GM12878 (cell line): ENCODE measurements around the gene KCNC2. TPM values are rescaled to one million over a fixed set of nuclear protein-coding genes. Genes with fewer than 3 reads are reported as not detected.

Experiments
- ATAC-seq: fragments of 200-7000 bp; cut with Tn5 transposase; 3 replicates; pipeline ENCODE4 v1.9.1; 2020; ENCODE audit warnings: mild to moderate bottlenecking, moderate library complexity
- BruUV-seq: library from RNA; stranded (reverse); fragments of 400-500 nt; replicated peaks from 2 replicates; lab custom pipeline; 2021; lab: Mats Ljungman, UMichigan
- CTCF ChIA-PET: fragments of 300-600 bp; sonication (Branson Sonifier 250); formaldehyde crosslinking; extraction: SDS; loops from one replicate; lab custom pipeline; 2021; ENCODE audit warnings: inconsistent platforms; lab: Yijun Ruan, JAX
- POLR2A ChIA-PET: fragments of 350-600 bp; formaldehyde crosslinking; extraction: SDS; loops from one replicate; lab custom pipeline; 2021; ENCODE audit warnings: inconsistent platforms; lab: Charles Lee
- RAD21 ChIA-PET: fragments of 300-600 bp; sonication (Branson Sonifier 250); formaldehyde crosslinking; loops from one replicate; lab custom pipeline; 2023; ENCODE audit warnings: antibody characterized with exemption; ENCODE audit not compliant: unreplicated experiment; lab: Charles Lee
- SMC1A ChIA-PET: fragments of 300-600 bp; sonication (Branson Sonifier 250); formaldehyde crosslinking; loops from one replicate; lab custom pipeline; 2023; ENCODE audit not compliant: unreplicated experiment, uncharacterized antibody; lab: Charles Lee
- DNase-seq: peaks from one replicate; pipeline ENCODE4 v3.0.0-alpha.2; 2011; ENCODE audit warnings: low read depth, low spot score
- FAIRE-seq: peaks from 3 replicates; lab custom pipeline; 2011; peaks lifted over from hg19 to GRCh38; lab: Jason Lieb, UNC
- H2AFZ ChIP-seq: 2 replicates; pipeline ENCODE4 v1.6.0; 2011; ENCODE audit warnings: low read depth, low read length, control low read depth; ENCODE audit not compliant: control insufficient read depth
- H3K27ac ChIP-seq: 2 replicates; pipeline ENCODE4 v1.5.1; 2011; ENCODE audit warnings: control low read depth; ENCODE audit not compliant: control insufficient read depth, insufficient read depth
- H3K27me3 ChIP-seq, 2 experiments: replicated peaks in 1 of 2; 2 replicates each; pipeline versions ENCODE4 v1.6.0 to v1.6.1; 2011; ENCODE audit warnings: low read length in 1 of 2; ENCODE audit not compliant: control insufficient read depth in 2 of 2, insufficient read depth in 2 of 2
- H3K36me3 ChIP-seq, 2 experiments: 2 replicates each; pipeline ENCODE4 v1.5.1; 2011; ENCODE audit warnings: low read length in 1 of 2; ENCODE audit not compliant: control insufficient read depth in 2 of 2, insufficient read depth in 2 of 2
- H3K4me1 ChIP-seq: 2 replicates; pipeline ENCODE4 v1.6.1; 2011; ENCODE audit warnings: mild to moderate bottlenecking, low read length, moderate library complexity, mixed read lengths; ENCODE audit not compliant: control insufficient read depth, insufficient read depth
- H3K4me2 ChIP-seq: 2 replicates; pipeline ENCODE4 v1.6.0; 2011; ENCODE audit warnings: control low read depth; ENCODE audit not compliant: control insufficient read depth, insufficient read depth
- H3K4me3 ChIP-seq: fragments of 200-600 bp; sonication (generic); 2 replicates; pipeline ENCODE4 v1.5.1; 2016
- H3K79me2 ChIP-seq: 2 replicates; pipeline ENCODE4 v1.6.0; 2011; ENCODE audit warnings: low read length; ENCODE audit not compliant: control insufficient read depth, insufficient read depth
- H3K9ac ChIP-seq: 2 replicates; pipeline ENCODE4 v1.8.0; 2011; ENCODE audit warnings: low read length, control low read depth, mixed read lengths; ENCODE audit not compliant: control insufficient read depth, insufficient read depth
- H3K9me3 ChIP-seq: replicated peaks from 3 replicates; pipeline ENCODE4 v1.5.1; 2011; ENCODE audit warnings: mild to moderate bottlenecking, low read length; ENCODE audit not compliant: control insufficient read depth, insufficient read depth
- H4K20me1 ChIP-seq: 2 replicates; pipeline ENCODE4 v1.6.0; 2011; ENCODE audit not compliant: control insufficient read depth, insufficient read depth
- BACH1 ChIP-seq: fragments of 450-650 bp; IDR thresholded peaks from 2 replicates; pipeline ENCODE4 v1.6.1; 2017; ENCODE audit warnings: mild to moderate bottlenecking, borderline replicate concordance
- CHD1 ChIP-seq: IDR thresholded peaks from 2 replicates; pipeline ENCODE4 v1.6.1; 2012; ENCODE audit warnings: low read depth, low read length, improper control_type of control experiment
- CHD4 ChIP-seq: fragments of 200-600 bp; sonication (generic); IDR thresholded peaks from 2 replicates; pipeline ENCODE4 v1.6.1; 2016; ENCODE audit warnings: mild to moderate bottlenecking
- EGR1 ChIP-seq, 2 experiments: IDR thresholded peaks; 1 replicate in 1 of 2; 2 replicates in 1 of 2; pipeline ENCODE4 v1.6.1; 2011 to 2012; ENCODE audit warnings: low read depth in 2 of 2, low read length in 2 of 2, borderline replicate concordance in 1 of 2, mild to moderate bottlenecking in 1 of 2, moderate library complexity in 1 of 2
- HCFC1 ChIP-seq: fragments of 150-350 bp; IDR thresholded peaks from 2 replicates; pipeline ENCODE4 v1.6.1; 2014; ENCODE audit warnings: low read length
- IKZF1 ChIP-seq: fragments of 450-650 bp; conservative IDR thresholded peaks from 2 replicates; pipeline ENCODE4 v1.6.1; 2017; ENCODE audit warnings: antibody characterized with exemption, mild to moderate bottlenecking
- IKZF2 ChIP-seq, 2 experiments: fragments of 450-650 bp; IDR thresholded peaks; 2 replicates each; pipeline ENCODE4 v1.6.1; 2017; ENCODE audit warnings: mild to moderate bottlenecking in 2 of 2, moderate library complexity in 2 of 2
- KDM1A ChIP-seq: fragments of 200-600 bp; sonication (generic); IDR thresholded peaks from 2 replicates; pipeline ENCODE4 v1.6.1; 2016; ENCODE audit warnings: borderline replicate concordance
- NR2C1 ChIP-seq: fragments of 450-650 bp; IDR thresholded peaks from 2 replicates; pipeline ENCODE4 v1.6.1; 2017; ENCODE audit warnings: antibody characterized with exemption, mild to moderate bottlenecking, moderate library complexity
- SUPT20H ChIP-seq: IDR thresholded peaks from 2 replicates; pipeline ENCODE4 v1.6.1; 2011; ENCODE audit warnings: low read depth, mild to moderate bottlenecking, low read length, moderate library complexity, borderline replicate concordance; ENCODE audit not compliant: control insufficient read depth
- TCF12 ChIP-seq: IDR thresholded peaks from 2 replicates; pipeline ENCODE4 v1.6.1; 2011; ENCODE audit warnings: low read depth, mild to moderate bottlenecking, low read length
- TCF3 ChIP-seq: IDR thresholded peaks from 2 replicates; pipeline ENCODE4 v1.6.1; 2012; ENCODE audit warnings: low read depth, mild to moderate bottlenecking, low read length, borderline replicate concordance; ENCODE audit not compliant: insufficient read depth
- ZBTB4 ChIP-seq: fragments of 450-650 bp; formaldehyde crosslinking; IDR thresholded peaks from 2 replicates; pipeline ENCODE4 v1.4.0; 2022; ENCODE audit warnings: mild to moderate bottlenecking, moderate library complexity
- ZNF217 ChIP-seq: fragments of 450-650 bp; IDR thresholded peaks from 2 replicates; pipeline ENCODE4 v1.6.1; 2017; ENCODE audit warnings: antibody characterized with exemption, mild to moderate bottlenecking
- ZNF622 ChIP-seq: fragments of 450-650 bp; IDR thresholded peaks from 2 replicates; pipeline ENCODE4 v1.6.1; 2017; ENCODE audit warnings: mild to moderate bottlenecking, inconsistent platforms
- WGBS: methylation state at CpG from one replicate; pipeline ENCODE4 v1.1.6; 2016; ENCODE audit warnings: low lambda C conversion rate; ENCODE audit not compliant: insufficient replicate concordance, insufficient coverage; ENCODE audit errors: missing lambda C conversion rate; 5-methylcytosine and 5-hydroxymethylcytosine counted together
- in situ Hi-C: fragments of 300-500 bp; cut with MboI; formaldehyde crosslinking; loops from 9 replicates; pipeline ENCODE4 v1.14.3; 2018; ENCODE audit warnings: mixed read lengths
- intact Hi-C: fragments of 100-400 bp; cut with micrococcal nuclease; formaldehyde crosslinking; loops from one replicate; pipeline ENCODE4 v1.14.2; 2022; ENCODE audit not compliant: unreplicated experiment
- polyA plus RNA-seq, 11 experiments: library from polyadenylated mRNA; depleted of rRNA in 4 of 11; unstranded in 6 of 11; stranded (reverse) in 5 of 11; fragments of >200 nt; fragmentation: Nextera tagmentation in 4 of 11; fragmentation: Illumina TruSeq in 1 of 11; extraction: Ambion mirVana in 4 of 11; extraction: Trizol in 1 of 11; gene quantifications; 1 replicate in 1 of 11; 2 replicates in 10 of 11; pipeline versions ENCODE4 v1.2.1 to v1.2.3, GENCODE V29; 2011 to 2016; ENCODE audit warnings: inconsistent platforms in 2 of 11, missing spikeins in 2 of 11, low read depth in 1 of 11
- total RNA-seq, 4 experiments: library from RNA; depleted of rRNA in 3 of 4; stranded (reverse); fragments of >200 nt in 3 of 4; fragmentation: Illumina TruSeq in 1 of 4; extraction: Trizol in 1 of 4; gene quantifications; 2 replicates each; pipeline versions ENCODE4 v1.2.1 to v1.2.3, GENCODE V29; 2013 to 2021
- TF ChIP-seq, protein P1 (sequence below): IDR thresholded peaks from 2 replicates; pipeline ENCODE4 v1.6.1; 2011; ENCODE audit warnings: low read depth, mild to moderate bottlenecking, low read length, moderate library complexity, borderline replicate concordance; ENCODE audit errors: extremely low read depth
- TF ChIP-seq, protein P2 (sequence below): fragments of 450-650 bp; formaldehyde crosslinking; IDR thresholded peaks from 2 replicates; pipeline ENCODE4 v1.5.0; 2022; ENCODE audit warnings: mild to moderate bottlenecking, missing genetic modification characterization

Gene KCNC2
- total and polyA plus RNA-seq, 10 of the 15 experiments (the other 5 are each of a cell fraction or from before 2014, with no cell fraction given): 0.03 to 2.3 (median 0.08) TPM; not detected in 7

DNA sequence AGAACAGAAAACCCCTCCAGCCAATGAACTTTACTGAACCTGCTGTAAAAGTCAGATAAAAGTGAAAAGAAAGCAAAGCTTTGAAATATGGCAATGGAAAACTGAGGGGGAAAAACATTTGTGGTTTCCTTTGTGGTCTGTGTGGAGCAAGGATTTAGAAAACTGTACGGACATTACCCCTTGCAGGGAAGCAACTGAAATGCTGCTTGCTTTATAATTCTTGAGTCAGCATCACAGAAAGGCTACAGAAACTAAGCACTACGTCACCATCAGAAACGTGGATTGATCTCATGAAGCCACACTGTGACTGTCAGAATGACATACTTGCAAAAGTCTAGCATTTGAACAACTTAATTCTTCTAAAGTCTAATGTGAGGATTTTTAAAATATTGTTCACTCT lies 2.4 kb upstream of the KCNC2 start:
- ChIA-PET CTCF (interaction anchor here (0.9 kb wide), 1 partner anchor 13 kb away, joined by 3 read pairs; no protein-coding TSS in a partner anchor), SMC1A (no interaction called here), POLR2A (no interaction called here), RAD21 (no interaction called here)
- H3K4me2 ChIP-seq: no peak overlapping the region
- H3K79me2 ChIP-seq: no peaks in the 10 kb centered on the region
- ATAC-seq (no peak), FAIRE-seq (peak; percentile 7), DNase-seq (no peak)
- intact Hi-C loops (no loop called here), in situ Hi-C loops (no loop called here)
- no peaks in the 10 kb centered on the region for H3K36me3 ChIP-seq
- no peaks in the 10 kb centered on the region for H3K4me1 ChIP-seq
- no peak overlapping the region for H3K27ac ChIP-seq
- no peak overlapping the region for H3K4me3 ChIP-seq
- H3K27me3 ChIP-seq: peaks cover 2 to 5% of the 10 kb centered on the region in 2 experiments; a peak in 3 of 4 replicates
- no peak overlapping the region for H3K9ac ChIP-seq
- no peak overlapping the region for H2AFZ ChIP-seq
- WGBS: 2% methylated on average over 3 of the region's 3 CpGs
- no peak for TF ChIP-seq KDM1A
- no peak for TF ChIP-seq EGR1 (IDR thresholded peaks at IDR 0.05; ENCODE audit: borderline replicate concordance in 1 of 2, low read depth in 2 of 2, low read length in 2 of 2)
- no peak for TF ChIP-seq TCF12
- TF ChIP-seq IKZF2 (IDR thresholded peaks at IDR 0.05): no peak
- TF ChIP-seq HCFC1: no peak
- no peak for TF ChIP-seq BACH1
- no peak for TF ChIP-seq CHD1
- TF ChIP-seq, protein P1, sequence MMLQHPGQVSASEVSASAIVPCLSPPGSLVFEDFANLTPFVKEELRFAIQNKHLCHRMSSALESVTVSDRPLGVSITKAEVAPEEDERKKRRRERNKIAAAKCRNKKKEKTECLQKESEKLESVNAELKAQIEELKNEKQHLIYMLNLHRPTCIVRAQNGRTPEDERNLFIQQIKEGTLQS: no peak
- TF ChIP-seq ZNF622: no peak
- no peak for TF ChIP-seq ZBTB4 (CRISPR knock-in tag)
- no peak for TF ChIP-seq CHD4
- no peak for TF ChIP-seq SUPT20H
- TF ChIP-seq TCF3: no peak
- no peak for TF ChIP-seq NR2C1
- no peak for TF ChIP-seq ZNF217
- TF ChIP-seq, protein P2, sequence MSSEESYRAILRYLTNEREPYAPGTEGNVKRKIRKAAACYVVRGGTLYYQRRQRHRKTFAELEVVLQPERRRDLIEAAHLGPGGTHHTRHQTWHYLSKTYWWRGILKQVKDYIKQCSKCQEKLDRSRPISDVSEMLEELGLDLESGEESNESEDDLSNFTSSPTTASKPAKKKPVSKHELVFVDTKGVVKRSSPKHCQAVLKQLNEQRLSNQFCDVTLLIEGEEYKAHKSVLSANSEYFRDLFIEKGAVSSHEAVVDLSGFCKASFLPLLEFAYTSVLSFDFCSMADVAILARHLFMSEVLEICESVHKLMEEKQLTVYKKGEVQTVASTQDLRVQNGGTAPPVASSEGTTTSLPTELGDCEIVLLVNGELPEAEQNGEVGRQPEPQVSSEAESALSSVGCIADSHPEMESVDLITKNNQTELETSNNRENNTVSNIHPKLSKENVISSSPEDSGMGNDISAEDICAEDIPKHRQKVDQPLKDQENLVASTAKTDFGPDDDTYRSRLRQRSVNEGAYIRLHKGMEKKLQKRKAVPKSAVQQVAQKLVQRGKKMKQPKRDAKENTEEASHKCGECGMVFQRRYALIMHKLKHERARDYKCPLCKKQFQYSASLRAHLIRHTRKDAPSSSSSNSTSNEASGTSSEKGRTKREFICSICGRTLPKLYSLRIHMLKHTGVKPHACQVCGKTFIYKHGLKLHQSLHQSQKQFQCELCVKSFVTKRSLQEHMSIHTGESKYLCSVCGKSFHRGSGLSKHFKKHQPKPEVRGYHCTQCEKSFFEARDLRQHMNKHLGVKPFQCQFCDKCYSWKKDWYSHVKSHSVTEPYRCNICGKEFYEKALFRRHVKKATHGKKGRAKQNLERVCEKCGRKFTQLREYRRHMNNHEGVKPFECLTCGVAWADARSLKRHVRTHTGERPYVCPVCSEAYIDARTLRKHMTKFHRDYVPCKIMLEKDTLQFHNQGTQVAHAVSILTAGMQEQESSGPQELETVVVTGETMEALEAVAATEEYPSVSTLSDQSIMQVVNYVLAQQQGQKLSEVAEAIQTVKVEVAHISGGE (CRISPR knock-in tag): no peak
- TF ChIP-seq IKZF1: no peak
- BruUV-seq: no TSS peak
- no peaks in the 10 kb centered on the region for H4K20me1 ChIP-seq
- H3K9me3 ChIP-seq: no peaks in the 10 kb centered on the region
